Stimulated activated CD8-positive, alpha-beta memory T cell treated with anti-CD3 and anti-CD28 coated beads, Interleukin-7, amount 100 ng/mL, for 48 hours (primary cell): ENCODE results near the gene INSC.

Experiments used
- DNase-seq, 2 donors: peaks; one replicate each; pipeline ENCODE4 v3.0.0-alpha.2; 2020; ENCODE audit warnings: low read depth in 1 of 2; ENCODE audit errors: extremely low read depth in 1 of 2

Gene INSC

DNA sequence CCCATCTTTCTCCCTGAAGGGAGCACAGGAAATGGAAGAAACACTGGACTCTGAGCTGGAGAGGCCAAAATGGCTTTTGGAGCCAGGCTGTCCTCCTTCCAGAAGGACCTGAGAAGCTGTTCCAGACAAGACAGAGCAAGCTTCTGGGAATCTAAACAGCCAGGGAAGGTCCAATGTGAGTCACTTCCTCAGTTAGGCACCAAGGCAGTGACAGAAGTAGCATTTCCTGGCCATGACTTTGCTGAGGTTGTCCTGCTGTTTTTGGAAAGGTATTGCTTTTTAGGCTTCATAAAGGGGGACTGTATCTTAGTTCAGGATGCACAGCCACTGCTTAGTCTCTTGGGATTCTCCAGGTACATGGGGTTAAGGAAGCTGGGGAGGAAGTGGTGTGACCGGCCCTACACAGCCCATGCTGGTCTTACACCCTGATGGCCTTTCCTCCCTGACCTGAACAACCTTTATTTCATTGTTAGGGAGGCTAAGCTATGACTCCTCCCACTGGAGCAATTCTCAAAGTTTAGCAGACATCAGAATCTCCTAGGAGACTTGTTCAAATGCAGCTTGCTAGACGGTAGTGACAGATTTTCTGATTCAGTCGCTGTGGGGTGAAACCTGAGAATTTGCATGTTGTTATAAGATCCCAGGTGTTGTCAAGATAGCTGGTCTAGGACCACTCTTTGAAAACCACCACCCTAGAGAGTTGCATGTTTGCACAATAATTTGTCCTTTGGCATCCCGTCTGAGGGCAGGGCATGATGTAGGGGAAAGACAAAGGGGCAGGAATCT lies 6.8 kb upstream of the INSC start:
- DNase-seq = no peak

DNA sequence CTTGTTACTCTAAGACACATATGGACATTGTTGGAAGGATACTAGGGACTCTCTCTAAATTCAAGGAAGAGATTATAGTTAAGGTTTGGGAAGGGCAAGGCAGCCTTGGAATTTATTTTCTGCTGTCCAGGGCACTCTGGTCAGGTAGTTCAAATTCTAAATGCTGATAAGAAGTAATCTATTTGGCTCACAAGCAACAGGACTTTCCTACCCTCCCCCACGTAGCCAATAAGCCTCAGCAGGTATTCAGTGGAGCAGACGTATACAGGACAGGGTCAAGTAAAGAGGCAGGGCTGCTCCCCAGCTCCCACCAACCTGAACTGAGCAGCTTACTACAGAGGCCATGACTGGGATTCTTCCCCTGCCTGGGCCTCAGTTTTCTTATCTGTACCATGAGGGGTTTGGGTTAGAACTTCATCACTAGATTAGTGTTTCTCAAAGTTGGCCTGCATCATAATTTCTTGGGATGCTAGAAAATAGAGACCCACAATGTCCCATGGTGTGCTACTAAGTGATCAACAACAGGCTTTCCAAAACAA lies 6.1 kb upstream of the INSC start:
- DNase-seq = no peak

- no peak for DNase-seq
Measured at GRCh38 chr11:15109602-15110001, 5.1 kb upstream of the INSC start.

DNA sequence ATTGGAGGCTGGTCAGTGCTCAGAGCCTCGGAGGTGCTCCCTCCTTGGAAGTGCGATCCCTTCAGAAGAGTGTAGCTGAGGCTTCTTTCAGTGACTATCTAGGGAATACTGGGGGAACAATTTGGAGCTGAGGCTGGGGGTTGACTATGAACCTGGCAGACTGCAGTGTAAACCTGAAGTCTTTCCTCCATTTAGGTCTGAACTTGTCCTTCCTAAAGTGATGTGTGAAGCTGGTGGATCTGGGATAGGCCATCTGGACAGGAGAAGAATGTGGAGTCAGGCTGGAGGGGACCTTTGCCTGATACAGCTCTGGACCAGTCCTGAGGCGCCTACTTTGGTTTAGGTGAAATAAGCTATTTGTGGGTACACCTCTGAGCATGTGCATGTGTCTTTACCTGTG lies 3.5 kb upstream of the INSC start:
- DNase-seq = no peak

GRCh38 chr11:15112131-15112541 lies 2.6 kb upstream of the INSC start:
- no peak for DNase-seq

DNA sequence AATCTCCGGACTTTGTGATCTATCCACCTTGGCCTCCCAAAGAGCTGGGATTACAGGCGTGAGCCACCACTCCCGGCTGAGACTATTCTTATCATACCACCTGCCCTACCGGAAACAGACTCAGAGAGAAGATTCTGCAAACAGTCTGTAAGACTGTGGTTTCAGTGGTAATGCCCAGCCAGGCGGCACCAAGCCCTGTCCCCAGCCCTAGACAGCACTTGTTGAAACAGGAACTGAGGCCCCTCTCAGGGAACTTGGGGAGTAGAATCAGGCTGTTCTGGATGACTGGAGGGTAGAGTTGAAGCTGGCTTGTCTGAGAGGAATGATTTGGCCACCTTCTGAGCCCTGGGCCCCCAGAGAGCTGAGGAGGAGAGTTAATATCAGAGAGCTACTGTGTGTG lies 1.3 kb upstream of the INSC start:
- DNase-seq = no peak

DNA sequence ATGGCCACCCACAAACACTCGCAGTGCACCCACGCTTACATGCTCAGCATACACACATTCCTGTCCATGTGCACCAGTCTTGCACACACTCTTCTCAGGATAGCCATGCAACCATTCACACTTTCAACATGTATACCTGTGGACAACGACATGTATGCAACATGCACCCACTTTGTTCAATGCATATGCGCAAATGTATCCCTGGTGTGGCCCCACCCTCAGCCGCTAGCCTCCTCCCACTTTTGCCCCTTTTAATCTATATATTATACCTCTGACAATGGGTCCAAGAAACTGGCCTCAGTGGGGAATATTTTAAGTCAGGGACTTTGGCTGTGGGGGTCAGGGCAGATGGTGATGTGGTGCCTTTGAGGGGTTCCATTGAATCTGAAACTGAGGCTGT lies 963 bp downstream of the INSC start:
- DNase-seq = no peak

- no peak for DNase-seq
Measured at GRCh38 chr11:15117751-15118150, 3.0 kb downstream of the INSC start.

GRCh38 chr11:15118431-15118830 lies 3.7 kb downstream of the INSC start:
- no peak for DNase-seq

- no peak for DNase-seq
Measured at GRCh38 chr11:15119352-15119751, 4.6 kb downstream of the INSC start.

- no peak for DNase-seq
Measured at GRCh38 chr11:15119826-15120225, 5.1 kb downstream of the INSC start.

DNA sequence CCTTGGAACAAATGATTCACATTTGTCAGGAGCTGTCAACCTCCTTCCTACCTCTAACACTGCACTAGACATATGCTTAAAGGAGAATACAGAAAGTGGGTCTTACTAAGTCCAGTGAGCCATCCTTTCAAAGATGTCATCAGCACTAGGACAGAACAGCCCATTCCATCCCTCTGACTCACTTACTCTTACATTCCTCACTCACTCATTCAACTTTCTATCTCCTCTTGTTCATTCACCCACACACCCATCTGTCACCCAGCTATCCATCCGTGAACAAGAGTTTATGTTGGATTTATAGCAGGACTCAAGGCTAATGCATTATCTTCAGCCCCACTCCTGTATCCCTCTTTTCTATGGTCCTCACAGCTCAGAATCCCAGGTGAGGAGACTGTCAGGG lies 9.1 kb downstream of the INSC start:
- no peak for DNase-seq

DNA sequence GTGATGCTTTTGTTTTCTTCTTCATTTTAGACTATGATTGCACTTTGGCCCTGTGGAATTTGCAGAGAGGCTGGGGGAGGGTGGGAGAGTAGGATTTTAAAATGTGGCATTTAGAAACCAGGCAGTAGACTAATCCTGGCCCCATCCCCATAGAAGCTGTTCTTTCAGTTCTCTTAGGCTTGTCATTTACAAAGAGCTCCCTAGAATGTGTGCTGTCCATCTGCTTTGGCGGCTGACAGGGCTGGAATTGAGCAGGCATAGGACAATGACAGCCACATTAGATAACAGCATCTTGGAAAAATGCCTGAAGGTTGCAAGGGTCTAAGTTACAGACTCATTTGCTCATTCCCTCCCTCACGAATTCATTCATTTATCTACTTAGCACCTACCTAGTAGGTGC lies 9.8 kb downstream of the INSC start:
- DNase-seq = no peak

GRCh38 chr11:15127341-15127740 lies 12.6 kb downstream of the INSC start:
- DNase-seq = no peak

GRCh38 chr11:15128621-15129020 lies 13.9 kb downstream of the INSC start:
- no peak for DNase-seq

GRCh38 chr11:15136166-15136565 lies 21.4 kb downstream of the INSC start:
- DNase-seq = no peak

GRCh38 chr11:15139096-15139770 lies 24.5 kb downstream of the INSC start:
- no peak for DNase-seq

DNA sequence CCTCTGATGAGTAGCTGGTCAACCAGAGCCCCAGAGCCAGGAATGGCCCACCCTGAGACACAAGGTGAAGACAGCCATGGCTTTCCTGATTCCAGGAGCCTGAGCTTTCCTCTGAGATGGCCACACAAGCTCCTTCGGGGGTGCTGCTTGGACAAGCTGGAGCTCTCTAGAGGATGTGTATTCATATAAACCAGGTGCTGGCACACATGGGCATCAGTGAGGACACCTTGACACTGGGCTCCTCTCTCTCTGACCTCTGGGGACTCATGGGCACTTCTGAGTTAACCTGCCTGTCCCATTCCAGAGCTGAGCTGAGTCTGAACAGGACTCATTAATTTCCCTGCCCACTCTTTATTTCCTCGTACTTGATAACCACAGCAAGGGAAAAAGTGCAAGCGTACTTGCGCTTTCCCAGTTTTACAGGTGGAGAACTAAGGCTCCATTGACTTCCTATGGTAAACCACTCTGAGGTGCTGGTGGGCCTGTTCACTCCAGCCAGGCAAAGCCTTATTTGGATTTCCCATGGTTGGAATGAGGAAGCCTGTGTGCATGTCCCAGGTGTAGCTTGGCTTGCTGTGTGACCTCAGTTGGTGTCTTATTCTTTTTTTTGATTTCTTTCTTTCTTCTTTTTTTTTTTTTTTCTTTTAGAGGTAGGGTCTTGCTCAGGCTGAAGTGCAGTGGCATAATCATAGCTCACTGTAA lies 25.4 kb downstream of the INSC start:
- DNase-seq = no peak

DNA sequence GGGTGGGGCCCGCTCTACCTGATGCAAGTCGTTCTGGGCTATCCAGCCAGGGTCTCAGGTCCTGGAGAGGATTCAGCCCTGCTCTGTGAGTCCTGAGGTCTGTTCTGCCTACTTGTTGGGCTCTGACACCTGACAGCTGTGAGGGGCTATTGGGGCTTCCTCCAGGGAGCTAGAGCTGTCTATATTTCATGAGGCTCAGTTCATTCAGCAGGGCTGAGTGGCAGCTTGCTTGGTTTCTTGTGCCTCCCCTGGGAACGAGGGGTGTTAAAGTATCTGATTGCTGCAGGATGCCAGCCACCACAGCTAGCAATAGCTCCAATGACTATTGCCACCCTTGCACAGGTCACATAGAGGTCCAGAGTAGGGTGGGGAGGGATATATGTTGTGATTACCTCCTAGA lies 26.7 kb downstream of the INSC start:
- no peak for DNase-seq

DNA sequence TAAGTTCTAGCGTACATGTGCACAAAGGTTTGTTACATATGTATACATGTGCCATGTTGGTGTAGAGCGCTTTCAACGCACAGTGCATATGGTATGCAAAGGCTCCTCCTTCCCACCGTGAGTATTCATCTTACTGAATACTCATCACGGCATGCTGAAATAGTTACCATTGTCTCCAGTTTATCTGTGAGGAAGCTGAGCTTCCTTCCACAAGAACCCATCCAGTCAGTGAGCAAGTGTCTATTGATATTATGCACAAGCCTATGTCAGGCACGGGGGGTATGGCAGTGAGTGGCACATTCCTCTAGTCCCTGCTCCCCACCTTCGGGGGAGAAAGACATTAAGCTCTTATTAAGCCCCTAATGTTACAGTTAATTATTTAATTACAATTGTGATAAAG lies 28.1 kb downstream of the INSC start:
- no peak for DNase-seq

DNA sequence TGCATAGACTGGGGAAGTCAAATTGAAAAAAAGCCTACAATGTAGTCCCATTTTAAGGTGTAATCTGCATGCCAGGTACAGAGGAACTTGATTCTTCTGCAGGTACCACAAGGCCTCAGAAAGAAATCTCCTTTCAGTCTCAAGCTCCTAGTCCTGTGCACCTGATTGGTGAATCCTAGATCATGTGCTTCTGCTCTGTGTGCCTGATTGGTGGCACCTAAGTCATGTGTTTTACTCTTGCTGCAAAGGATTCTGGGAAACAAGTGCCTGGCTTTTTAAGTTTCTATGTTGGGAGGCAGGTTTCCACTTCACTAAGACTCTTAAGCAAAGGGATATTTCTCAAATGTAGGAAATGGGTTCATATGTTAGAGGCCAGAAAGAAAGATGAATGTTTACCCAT lies 29.1 kb downstream of the INSC start:
- no peak for DNase-seq

DNA sequence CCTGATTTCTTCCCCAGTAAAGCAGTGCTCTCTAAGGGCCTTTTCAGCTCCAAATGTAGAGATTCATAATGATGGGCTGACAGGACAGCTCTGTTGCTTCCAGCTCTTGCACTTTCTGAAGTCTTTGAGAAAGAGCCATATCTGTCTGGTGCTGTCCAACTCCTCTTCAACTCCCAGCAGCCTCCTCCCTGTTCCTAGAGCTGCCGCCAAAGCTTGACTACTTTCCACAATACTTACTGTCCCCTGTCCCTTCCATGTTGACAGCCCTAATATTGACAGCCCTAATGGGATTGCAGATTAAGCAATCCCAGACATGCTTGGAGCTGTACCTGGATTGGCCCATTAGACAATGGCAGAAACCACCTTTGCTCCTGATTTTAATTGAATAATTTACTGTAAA lies 29.6 kb downstream of the INSC start:
- DNase-seq = no peak
